Uterus (tissue), 2 donors: Measurements from ENCODE around the gene ONECUT3.

ENCODE experiments used
- POLR2A ChIP-seq, 2 donors: fragments of 450-650 bp; IDR thresholded peaks; one replicate each; pipeline ENCODE4 v1.6.1; 2016; ENCODE audit warnings: antibody characterized with exemption in 2 of 2, mild to moderate bottlenecking in 1 of 2, moderate library complexity in 1 of 2
- TF ChIP-seq, protein P1 (sequence below), 4 experiments: fragments of 200-600 bp in 2 of 4; fragments of 450-650 bp in 2 of 4; sonication (generic) in 2 of 4; IDR thresholded peaks; one replicate each; pipeline ENCODE4 v1.5.1; 2016 to 2019; ENCODE audit warnings: antibody characterized with exemption in 4 of 4, mild to moderate bottlenecking in 2 of 4, moderate library complexity in 1 of 4

- TF ChIP-seq, protein P1, sequence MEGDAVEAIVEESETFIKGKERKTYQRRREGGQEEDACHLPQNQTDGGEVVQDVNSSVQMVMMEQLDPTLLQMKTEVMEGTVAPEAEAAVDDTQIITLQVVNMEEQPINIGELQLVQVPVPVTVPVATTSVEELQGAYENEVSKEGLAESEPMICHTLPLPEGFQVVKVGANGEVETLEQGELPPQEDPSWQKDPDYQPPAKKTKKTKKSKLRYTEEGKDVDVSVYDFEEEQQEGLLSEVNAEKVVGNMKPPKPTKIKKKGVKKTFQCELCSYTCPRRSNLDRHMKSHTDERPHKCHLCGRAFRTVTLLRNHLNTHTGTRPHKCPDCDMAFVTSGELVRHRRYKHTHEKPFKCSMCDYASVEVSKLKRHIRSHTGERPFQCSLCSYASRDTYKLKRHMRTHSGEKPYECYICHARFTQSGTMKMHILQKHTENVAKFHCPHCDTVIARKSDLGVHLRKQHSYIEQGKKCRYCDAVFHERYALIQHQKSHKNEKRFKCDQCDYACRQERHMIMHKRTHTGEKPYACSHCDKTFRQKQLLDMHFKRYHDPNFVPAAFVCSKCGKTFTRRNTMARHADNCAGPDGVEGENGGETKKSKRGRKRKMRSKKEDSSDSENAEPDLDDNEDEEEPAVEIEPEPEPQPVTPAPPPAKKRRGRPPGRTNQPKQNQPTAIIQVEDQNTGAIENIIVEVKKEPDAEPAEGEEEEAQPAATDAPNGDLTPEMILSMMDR (IDR thresholded peaks at IDR 0.05) = no peak
- TF ChIP-seq POLR2A (IDR thresholded peaks at IDR 0.05) = no peak
These were observed 57.3 kb downstream of the ONECUT3 start for GRCh38 chr19:1810439-1811160.
